H1 (cell line): Measurements from ENCODE around the gene TTC27. TPM values are rescaled to one million over a fixed set of nuclear protein-coding genes. Genes with fewer than 3 reads are reported as not detected.

ENCODE experiments used
- CTCF ChIA-PET: fragments of 300-600 bp; sonication (Branson Sonifier 250); formaldehyde crosslinking; loops from one replicate; lab custom pipeline; 2021; ENCODE audit not compliant: partially characterized antibody; lab: Charles Lee
- POLR2A ChIA-PET: fragments of 300-600 bp; sonication (Branson Sonifier 250); formaldehyde crosslinking; loops from one replicate; lab custom pipeline; 2021; ENCODE audit warnings: inconsistent platforms; ENCODE audit not compliant: partially characterized antibody; lab: Charles Lee
- DNase-seq, 2 experiments: peaks; one replicate each; pipeline versions ENCODE4 v3.0.0 to v3.0.0-alpha.2; 2010 to 2022; ENCODE audit warnings: low spot score in 2 of 2, low read depth in 1 of 2, mixed read lengths in 1 of 2
- FAIRE-seq: peaks from 2 replicates; lab custom pipeline; 2011; peaks lifted over from hg19 to GRCh38; lab: Jason Lieb, UNC
- H2AFZ ChIP-seq: 2 replicates; pipeline ENCODE4 v1.8.1; 2012; ENCODE audit warnings: low read length, inconsistent platforms
- H2AK5ac ChIP-seq: 2 replicates; pipeline ENCODE4 v1.6.1; 2013; ENCODE audit warnings: low read depth, low read length
- H2BK120ac ChIP-seq: replicated peaks from 2 replicates; pipeline ENCODE3; 2013; ENCODE audit warnings: low read depth, low read length, inconsistent platforms
- H2BK12ac ChIP-seq: 2 replicates; pipeline ENCODE4 v1.6.1; 2013; ENCODE audit warnings: low read depth, low read length
- H2BK15ac ChIP-seq: 2 replicates; pipeline ENCODE4 v1.6.1; 2013; ENCODE audit warnings: low read length
- H2BK20ac ChIP-seq: 2 replicates; pipeline ENCODE4 v1.6.1; 2013; ENCODE audit warnings: low read length
- H2BK5ac ChIP-seq: 2 replicates; pipeline ENCODE4 v1.6.1; 2013; ENCODE audit warnings: low read depth, low read length
- H3K14ac ChIP-seq: 2 replicates; pipeline ENCODE4 v1.6.1; 2013; ENCODE audit warnings: inconsistent platforms; ENCODE audit not compliant: insufficient read length
- H3K18ac ChIP-seq: 2 replicates; pipeline ENCODE4 v1.6.1; 2013; ENCODE audit warnings: low read length; ENCODE audit errors: extremely low read depth
- H3K23ac ChIP-seq: 2 replicates; pipeline ENCODE4 v1.6.1; 2013; ENCODE audit warnings: inconsistent platforms; ENCODE audit not compliant: insufficient read length
- H3K23me2 ChIP-seq: 2 replicates; pipeline ENCODE4 v1.6.1; 2013; ENCODE audit warnings: low read depth, low read length
- H3K27ac ChIP-seq: 2 replicates; pipeline ENCODE4 v1.6.1; 2011; ENCODE audit warnings: low read depth, low read length, inconsistent platforms
- H3K27me3 ChIP-seq, 4 experiments: replicated peaks in 1 of 4; 1 replicate in 1 of 4; 2 replicates in 3 of 4; pipeline versions ENCODE4 v1.6.1 to v1.8.1; 2011 to 2013; ENCODE audit warnings: low read length in 3 of 4, mild to moderate bottlenecking in 3 of 4, inconsistent platforms in 2 of 4, mixed read lengths in 2 of 4, moderate library complexity in 1 of 4; ENCODE audit not compliant: control insufficient read depth in 3 of 4, insufficient read depth in 3 of 4; ENCODE audit errors: extremely low read depth in 1 of 4
- H3K36me3 ChIP-seq, 4 experiments: 2 replicates each; pipeline versions ENCODE4 v1.6.1 to v1.8.1; 2011 to 2013; ENCODE audit warnings: mild to moderate bottlenecking in 4 of 4, low read length in 3 of 4, moderate library complexity in 2 of 4, control low read depth in 1 of 4, inconsistent platforms in 1 of 4; ENCODE audit not compliant: insufficient read depth in 4 of 4, control insufficient read depth in 2 of 4
- H3K4ac ChIP-seq: replicated peaks from 2 replicates; pipeline ENCODE3; 2013; ENCODE audit warnings: low read length, low read depth, mixed read lengths, inconsistent platforms; ENCODE audit not compliant: insufficient read length
- H3K4me1 ChIP-seq, 4 experiments: replicated peaks in 1 of 4; 1 replicate in 1 of 4; 2 replicates in 3 of 4; pipeline versions ENCODE4 v1.6.1 to v1.8.1; 2011 to 2013; ENCODE audit warnings: low read length in 3 of 4, inconsistent platforms in 2 of 4, mixed read lengths in 1 of 4; ENCODE audit not compliant: insufficient read depth in 4 of 4, control insufficient read depth in 3 of 4
- H3K4me2 ChIP-seq, 2 experiments: 2 replicates each; pipeline versions ENCODE4 v1.6.1 to v1.8.1; 2011 to 2013; ENCODE audit warnings: low read depth in 2 of 2, low read length in 2 of 2, control low read depth in 1 of 2, inconsistent platforms in 1 of 2, mild to moderate bottlenecking in 1 of 2; ENCODE audit not compliant: insufficient read depth in 1 of 2
- H3K4me3 ChIP-seq, 4 experiments: fragments of 200-600, 300-600 bp in 1 of 4; sonication (generic), shearing (Covaris generic), sonication (Bioruptor Twin) in 1 of 4; 2 replicates each; pipeline versions ENCODE4 v1.5.1 to v1.8.1; 2011 to 2016; ENCODE audit warnings: low read length in 4 of 4, low read depth in 3 of 4, control low read depth in 2 of 4, inconsistent platforms in 2 of 4, mild to moderate bottlenecking in 2 of 4, mixed read lengths in 1 of 4, moderate library complexity in 1 of 4; ENCODE audit not compliant: insufficient read depth in 2 of 4; ENCODE audit errors: extremely low read depth in 1 of 4
- H3K56ac ChIP-seq: replicated peaks from 2 replicates; pipeline ENCODE3; 2013; ENCODE audit warnings: low read depth, mild to moderate bottlenecking, mixed read lengths, low read length, inconsistent platforms; ENCODE audit not compliant: insufficient read length
- H3K79me1 ChIP-seq: 2 replicates; pipeline ENCODE4 v1.6.1; 2013; ENCODE audit warnings: low read depth, low read length, control low read depth
- H3K79me2 ChIP-seq, 2 experiments: 2 replicates each; pipeline versions ENCODE4 v1.6.1 to v1.8.1; 2012 to 2013; ENCODE audit warnings: low read length in 2 of 2, mild to moderate bottlenecking in 2 of 2, inconsistent platforms in 1 of 2; ENCODE audit not compliant: insufficient read depth in 2 of 2, control insufficient read depth in 1 of 2
- H3K9ac ChIP-seq, 4 experiments: replicated peaks in 1 of 4; 1 replicate in 1 of 4; 2 replicates in 3 of 4; pipeline versions ENCODE4 v1.6.1 to v1.8.1; 2011 to 2013; ENCODE audit warnings: low read depth in 3 of 4, low read length in 3 of 4, control low read depth in 2 of 4, mild to moderate bottlenecking in 2 of 4, moderate library complexity in 2 of 4, inconsistent platforms in 1 of 4; ENCODE audit errors: extremely low read depth in 1 of 4
- H3K9me3 ChIP-seq, 2 experiments: 2 replicates each; pipeline versions ENCODE4 v1.6.1 to v1.8.1; 2012 to 2013; ENCODE audit warnings: mild to moderate bottlenecking in 2 of 2, moderate library complexity in 2 of 2, control low read depth in 1 of 2, inconsistent platforms in 1 of 2, low read depth in 1 of 2, low read length in 1 of 2, mixed read lengths in 1 of 2; ENCODE audit not compliant: insufficient read depth in 2 of 2
- H4K20me1 ChIP-seq, 2 experiments: replicated peaks in 1 of 2; 2 replicates each; pipeline versions ENCODE3 to v1.8.1; 2011 to 2013; ENCODE audit warnings: inconsistent platforms in 2 of 2, low read length in 2 of 2, mild to moderate bottlenecking in 1 of 2; ENCODE audit not compliant: insufficient read depth in 2 of 2, control insufficient read depth in 1 of 2
- H4K5ac ChIP-seq: 2 replicates; pipeline ENCODE4 v1.6.1; 2013; ENCODE audit warnings: low read length, low read depth, mixed read lengths, inconsistent platforms; ENCODE audit not compliant: insufficient read length
- H4K8ac ChIP-seq: 2 replicates; pipeline ENCODE4 v1.8.0; 2013; ENCODE audit warnings: mild to moderate bottlenecking, moderate library complexity, low read length, inconsistent platforms; ENCODE audit not compliant: insufficient read depth; ENCODE audit errors: extremely low read depth
- H4K91ac ChIP-seq: replicated peaks from 2 replicates; pipeline ENCODE3; 2013; ENCODE audit warnings: low read length, mixed read lengths, inconsistent platforms; ENCODE audit not compliant: insufficient read length
- ASH2L ChIP-seq: fragments of 200-600, 300-600 bp; sonication (generic); IDR thresholded peaks from one replicate; pipeline ENCODE4 v1.7.1; 2017; ENCODE audit warnings: low read length
- ATF3 ChIP-seq: IDR thresholded peaks from 2 replicates; pipeline ENCODE4 v1.6.1; 2011; ENCODE audit warnings: low read depth, mild to moderate bottlenecking, low read length; ENCODE audit not compliant: insufficient read depth
- CBX5 ChIP-seq: fragments of 300-800, 300-1000 bp; sonication (generic); IDR thresholded peaks from 2 replicates; pipeline ENCODE4 v1.7.1; 2016; ENCODE audit warnings: antibody characterized with exemption, low read length, low read depth
- EP300 ChIP-seq, 2 experiments: IDR thresholded peaks; 1 replicate in 1 of 2; 2 replicates in 1 of 2; pipeline ENCODE4 v1.6.1; 2011 to 2012; ENCODE audit warnings: low read depth in 2 of 2, low read length in 2 of 2, mild to moderate bottlenecking in 2 of 2, borderline replicate concordance in 1 of 2, inconsistent platforms in 1 of 2, moderate library complexity in 1 of 2
- GABPA ChIP-seq: IDR thresholded peaks from 2 replicates; pipeline ENCODE4 v1.6.1; 2011; ENCODE audit warnings: mild to moderate bottlenecking, low read length, moderate library complexity, borderline replicate concordance; ENCODE audit not compliant: insufficient read depth
- HDAC2 ChIP-seq, 2 experiments: fragments of 300-600 bp in 1 of 2; sonication (generic) in 1 of 2; IDR thresholded peaks; 2 replicates each; pipeline ENCODE4 v1.6.1; 2011 to 2012; ENCODE audit warnings: low read depth in 2 of 2, low read length in 2 of 2, mild to moderate bottlenecking in 2 of 2, moderate library complexity in 2 of 2, borderline replicate concordance in 1 of 2, inconsistent platforms in 1 of 2
- HDAC6 ChIP-seq: IDR thresholded peaks from one replicate; pipeline ENCODE4 v1.7.1; 2012; ENCODE audit warnings: low read depth, mild to moderate bottlenecking, inconsistent platforms, low read length, moderate library complexity
- JUND ChIP-seq: IDR thresholded peaks from 2 replicates; pipeline ENCODE4 v1.6.1; 2011; ENCODE audit warnings: mild to moderate bottlenecking, improper control_type of control experiment, low read length
- PHF8 ChIP-seq: fragments of 200-600 bp; sonication (generic); conservative IDR thresholded peaks from 2 replicates; pipeline ENCODE4 v1.7.1; 2012; ENCODE audit warnings: low read depth, mild to moderate bottlenecking, inconsistent platforms, low read length, moderate library complexity
- POU5F1 ChIP-seq: IDR thresholded peaks from 2 replicates; pipeline ENCODE4 v1.6.1; 2011; ENCODE audit warnings: low read depth, mild to moderate bottlenecking, low read length, moderate library complexity
- SIN3A ChIP-seq, 2 experiments: IDR thresholded peaks in 1 of 2; conservative IDR thresholded peaks in 1 of 2; 2 replicates each; pipeline ENCODE4 v1.6.1; 2011 to 2012; ENCODE audit warnings: low read length in 2 of 2, improper control_type of control experiment in 1 of 2, low read depth in 1 of 2, mild to moderate bottlenecking in 1 of 2
- TAF7 ChIP-seq: optimal IDR thresholded peaks from 2 replicates; pipeline ENCODE3; 2011; ENCODE audit warnings: low read depth, mild to moderate bottlenecking, inconsistent platforms, low read length, moderate library complexity, borderline replicate concordance
- ZNF274 ChIP-seq: IDR thresholded peaks from 2 replicates; pipeline ENCODE4 v1.7.0; 2012; ENCODE audit warnings: low read length, borderline replicate concordance; ENCODE audit errors: extremely low read depth
- WGBS, 2 experiments: shearing (Covaris generic) in 1 of 2; methylation state at CpG; one replicate each; pipeline versions ENCODE4 v1.1.6 to v1.1.7; 2013 to 2015; ENCODE audit warnings: low lambda C conversion rate in 2 of 2, mixed read lengths in 2 of 2, inconsistent platforms in 1 of 2, low coverage in 1 of 2, missing lambda C conversion rate in 1 of 2; ENCODE audit not compliant: insufficient replicate concordance in 2 of 2, insufficient coverage in 1 of 2, insufficient read length in 1 of 2; ENCODE audit errors: extremely low coverage in 1 of 2, missing lambda C conversion rate in 1 of 2; 5-methylcytosine and 5-hydroxymethylcytosine counted together
- polyA plus RNA-seq, 7 experiments: library from polyadenylated mRNA; depleted of rRNA in 3 of 7; stranded (reverse) in 5 of 7; unstranded in 2 of 7; fragments of >200 nt in 5 of 7; fragments of 200-250 nt in 2 of 7; gene quantifications; 1 replicate in 5 of 7; 2 replicates in 1 of 7; 4 replicates in 1 of 7; pipeline versions ENCODE4 v1.2.1 to v1.2.3, GENCODE V29; 2011 to 2013; ENCODE audit warnings: missing spikeins in 2 of 7, mixed read lengths in 2 of 7
- total RNA-seq: library from RNA; stranded (reverse); fragmentation: NEBNext Ultra II Directional; extraction: Animal tissue kit (Norgen Biotek cat#: 25700); gene quantifications from 2 replicates; pipeline ENCODE4 v1.2.1, GENCODE V29; 2021

The TTC27 gene
- total and polyA plus RNA-seq, 2 of the 8 experiments (the other 6 are each of a cell fraction or from before 2014, with no cell fraction given), result 13.8 to 29.1 TPM

- H3K4ac ChIP-seq, result no peak overlapping the region
- WGBS, 2 experiments, result 91% methylated on average over 3 of the region's 3 CpGs; no CpG with 5 or more reads in 1 of the 2 experiments
- no peak for TF ChIP-seq PHF8
- no peak for TF ChIP-seq EP300 (IDR thresholded peaks at IDR 0.05; ENCODE audit: borderline replicate concordance in 1 of 2, low read depth in 2 of 2, low read length in 2 of 2)
- no peak for TF ChIP-seq GABPA
- TF ChIP-seq HDAC6, result no peak
- no peak for TF ChIP-seq TAF7
- no peak for TF ChIP-seq POU5F1
- no peak for TF ChIP-seq ASH2L
- TF ChIP-seq SIN3A (conservative IDR thresholded peaks at IDR 0.05 in 1 of 2, IDR thresholded peaks at IDR 0.05 in 1 of 2; ENCODE audit: low read depth in 1 of 2, low read length in 2 of 2), result no peak
- TF ChIP-seq ATF3, result no peak
- TF ChIP-seq HDAC2 (IDR thresholded peaks at IDR 0.05; ENCODE audit: borderline replicate concordance in 1 of 2, low read depth in 2 of 2, low read length in 2 of 2), result no peak
- no peak for TF ChIP-seq ZNF274
- no peak for TF ChIP-seq CBX5
- no peak for TF ChIP-seq JUND
Measured at GRCh38 chr2:32801741-32802140, 173.9 kb downstream of the TTC27 start.

More at GRCh38 chr2:32801741-32802140, 173.9 kb downstream of the TTC27 start:
- Histone ChIP-seq H2BK15ac (no peak overlapping the region), H3K23ac (no peak overlapping the region), H3K23me2 (no peaks in the 10 kb centered on the region), H4K5ac (no peak overlapping the region), H3K4me3 (no peak overlapping the region), H2AFZ (no peak overlapping the region), H3K36me3 (no peaks in the 10 kb centered on the region), H3K27me3 (no peaks in the 10 kb centered on the region), H3K9ac (no peak overlapping the region), H3K27ac (no peak overlapping the region), H3K56ac (no peak overlapping the region), H3K14ac (no peak overlapping the region), H3K9me3 (no peaks in the 10 kb centered on the region), H2BK20ac (no peak overlapping the region), H3K4me1 (no peaks in the 10 kb centered on the region), H3K79me1 (no peaks in the 10 kb centered on the region), H4K20me1 (no peaks in the 10 kb centered on the region), H3K4me2 (no peak overlapping the region), H2BK12ac (no peak overlapping the region), H2AK5ac (no peak overlapping the region), H3K18ac (no peak overlapping the region), H2BK5ac (no peak overlapping the region), H4K91ac (no peak overlapping the region), H2BK120ac (no peak overlapping the region), H4K8ac (no peak overlapping the region), H3K79me2 (no peaks in the 10 kb centered on the region)
- ChIA-PET CTCF (interaction anchor here (1.2 kb wide), 1 partner anchor 26 kb away, joined by 3 read pairs; no protein-coding TSS in a partner anchor), POLR2A (no interaction called here)
- FAIRE-seq, result no peak
- no peak for DNase-seq
